Medulla oblongata (tissue), 1 donor: Measurements from ENCODE around the gene RPS19.
"Not testable (repeated sequence)": the region's sequence is repeated elsewhere in the genome, so short reads cannot be mapped to it uniquely, and the experiment has no call there.

ENCODE experiments used
- DNase-seq: peaks from one replicate; pipeline ENCODE4 v3.0.0-alpha.2; 2015; ENCODE audit errors: extremely low spot score

RPS19 gene

GRCh38 chr19:41901707-41902360 lies 41.8 kb downstream of the RPS19 start:
- DNase-seq, result no peak

GRCh38 chr19:41902594-41902993 lies 42.5 kb downstream of the RPS19 start:
- DNase-seq, result no peak

GRCh38 chr19:41903193-41903953 lies 43.3 kb downstream of the RPS19 start:
- DNase-seq, result no peak

- no peak for DNase-seq
Measured at GRCh38 chr19:41904118-41904870, 44.2 kb downstream of the RPS19 start.

GRCh38 chr19:41905273-41906002 lies 45.4 kb downstream of the RPS19 start:
- DNase-seq, result no peak

- DNase-seq, result no peak
Measured at GRCh38 chr19:41906271-41906670, 46.2 kb downstream of the RPS19 start.

- DNase-seq, result no peak
Measured at GRCh38 chr19:41906916-41907680, 47.0 kb downstream of the RPS19 start.

GRCh38 chr19:41907994-41908615 lies 48.0 kb downstream of the RPS19 start:
- DNase-seq, result no peak

- no peak for DNase-seq
Measured at GRCh38 chr19:41908724-41909464, 48.8 kb downstream of the RPS19 start.

- no peak for DNase-seq
Measured at GRCh38 chr19:41909706-41910105, 49.7 kb downstream of the RPS19 start.

GRCh38 chr19:41910240-41910991 lies 50.4 kb downstream of the RPS19 start:
- DNase-seq, result no peak

- DNase-seq, result no peak
Measured at GRCh38 chr19:41910992-41911888, 51.2 kb downstream of the RPS19 start.

GRCh38 chr19:41911889-41912731 lies 52.1 kb downstream of the RPS19 start:
- DNase-seq, result no peak

GRCh38 chr19:41912899-41913537 lies 53.0 kb downstream of the RPS19 start:
- no peak for DNase-seq

GRCh38 chr19:41913538-41914423 lies 53.7 kb downstream of the RPS19 start:
- DNase-seq, result no peak

- not testable (repeated sequence) for DNase-seq
Measured at GRCh38 chr19:41914424-41914834, 54.4 kb downstream of the RPS19 start.
